ENCODE measurements around the gene ZBTB7C. TPM values are rescaled to one million over a fixed set of nuclear protein-coding genes. Genes with fewer than 3 reads are reported as not detected.

Gene ZBTB7C
- total and polyA plus RNA-seq, 2 of the 8 experiments (the other 6 are each of a cell fraction or from before 2014, with no cell fraction given), result 0.15 to 0.45 TPM

DNA sequence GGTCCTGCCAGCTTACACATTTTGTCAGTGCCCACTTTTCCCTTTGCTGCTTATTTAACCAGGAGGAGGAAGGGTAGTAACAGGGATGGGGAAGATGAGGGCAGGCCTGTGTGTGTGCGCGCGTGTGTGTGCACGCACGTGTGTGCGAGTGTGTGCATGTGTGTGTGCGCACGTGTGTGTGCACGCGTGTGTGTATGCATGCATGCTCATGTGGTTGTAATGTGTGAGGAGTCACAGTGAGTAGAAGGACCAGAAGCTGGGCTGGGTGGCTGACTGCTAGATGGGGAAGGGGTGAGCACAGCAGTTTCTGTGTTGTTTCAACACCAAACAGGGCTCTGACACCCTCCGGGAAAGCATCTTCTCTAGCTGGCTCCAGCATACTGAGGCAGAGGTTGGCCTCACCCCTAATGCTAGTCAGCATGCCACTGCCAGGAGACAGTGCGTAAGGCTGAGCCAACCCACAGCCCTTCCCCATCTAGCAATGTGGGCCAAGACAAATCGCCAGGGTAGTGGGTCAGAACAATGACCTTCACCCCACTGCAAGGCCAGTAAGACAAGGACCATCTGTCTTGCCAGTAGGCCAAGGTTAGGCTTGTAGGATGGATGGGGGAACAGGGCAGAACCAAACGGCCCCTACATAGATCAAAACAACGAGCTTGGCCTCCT lies 260.0 kb downstream of the ZBTB7C start (continued):
- TF ChIP-seq RAD21 (IDR thresholded peaks at IDR 0.05 in 1 of 2, conservative IDR thresholded peaks at IDR 0.05 in 1 of 2; ENCODE audit: low read depth in 2 of 2, low read length in 2 of 2) (no peak), CBX5 (IDR thresholded peaks at IDR 0.05; ENCODE audit: low read depth, low read length) (no peak)
